ENCODE data around the gene LRP1. TPM values are rescaled to one million over a fixed set of nuclear protein-coding genes. Genes with fewer than 3 reads are reported as not detected.

LRP1 gene
- 1.8 TPM for polyA plus RNA-seq (2013)

DNA sequence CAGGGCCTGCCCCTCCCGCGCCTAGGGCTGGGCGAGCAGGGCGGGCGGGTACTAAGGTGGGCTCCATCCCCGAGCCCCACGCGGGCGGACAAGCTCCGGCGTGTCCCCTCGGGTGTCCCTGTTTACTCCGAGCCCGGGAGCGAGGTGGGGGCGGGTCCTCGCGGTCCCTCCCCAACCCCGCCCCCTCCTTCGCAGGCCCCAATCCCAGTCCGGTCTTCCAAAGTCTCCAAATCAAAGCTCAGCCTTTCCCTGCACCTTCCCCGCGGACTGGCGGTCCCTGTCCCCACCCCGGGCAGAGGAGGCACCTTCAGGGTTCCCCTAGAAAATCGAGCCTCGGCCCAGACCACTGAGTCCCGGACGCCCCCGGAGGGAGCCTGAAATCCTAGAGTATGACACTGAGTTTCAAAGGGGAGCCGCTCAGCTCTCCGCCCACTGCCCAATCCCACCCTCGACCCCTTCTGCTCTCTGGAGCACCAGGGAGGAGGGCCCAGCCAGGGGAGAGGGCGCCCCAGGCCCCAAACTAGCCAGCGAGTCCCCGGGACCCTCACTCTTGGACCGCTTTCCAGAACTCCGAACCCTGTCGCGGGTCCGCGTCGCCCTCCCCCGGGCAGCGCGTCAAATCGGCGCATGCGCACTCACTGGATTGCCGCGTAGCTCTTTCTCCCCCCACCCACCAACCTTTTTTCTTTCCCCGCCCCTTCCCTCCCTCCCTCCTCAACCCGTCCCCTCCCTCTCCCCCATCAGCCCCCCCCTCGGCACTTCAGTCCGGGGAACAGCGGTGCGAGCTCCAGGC, at the start of gene LRP1:
Gene LRP1 (plus strand): TSS at position 758 of the 793 bp plus-strand sequence. CDS start 482 bp downstream, outside the sequence.
- no peak within 1 kb of the TSS for H3K27ac ChIP-seq (ENCODE audit: insufficient read depth in 1 of 2, low read depth in 1 of 2, low read length in 2 of 2, poor library complexity in 1 of 2, severe bottlenecking in 2 of 2)
- peaks cover 0 to 23% (median 18%) of the 10 kb centered on the region in 4 experiments for H3K4me1 ChIP-seq (ENCODE audit: control extremely low read depth in 1 of 4, control insufficient read depth in 4 of 4, insufficient read depth in 4 of 4, low read length in 3 of 4)
- ChIA-PET POLR2A (no interaction called here), CTCF (interaction anchor here (0.8 to 19.8 kb wide), 10 partner anchors 9 to 59 kb away, joined by 3 to 399 read pairs (median 4); partner anchors contain the start of gene STAT6)
- WGBS (ENCODE audit: insufficient coverage): 0% methylated on average over 43 of the region's 57 CpGs
- peaks cover 0 to 40% (median 20%) of the 10 kb centered on the region in 5 experiments for H3K27me3 ChIP-seq (replicated peaks in 2 of 5; ENCODE audit: control insufficient read depth in 4 of 5, insufficient read depth in 5 of 5, low read length in 4 of 5)
- H3K36me3 ChIP-seq (ENCODE audit: control insufficient read depth in 4 of 4, insufficient read depth in 4 of 4, low read length in 3 of 4): no peaks in the 10 kb centered on the region
- H3K4me3 ChIP-seq (ENCODE audit: control insufficient read depth in 1 of 7, extremely low read depth in 1 of 7, insufficient read depth in 4 of 7, low read depth in 2 of 7, low read length in 6 of 7): peak within 1 kb of the TSS; percentile 32 to 83 (median 64)
- H3K9me3 ChIP-seq (ENCODE audit: control extremely low read depth in 1 of 5, control insufficient read depth in 4 of 5, insufficient read depth in 2 of 5, low read depth in 1 of 5, low read length in 4 of 5): no peaks in the 10 kb centered on the region
- DNase-seq: peak; percentile 51 to 66 (median 60)

- 0% methylated on average over 20 of the region's 39 CpGs for WGBS (ENCODE audit: insufficient coverage)
These were observed 49.5 kb upstream of the LRP1 start, which contains the start of gene NEMP1 for GRCh38 chr12:57078519-57079404. Gene NEMP1 (minus strand): TSS chr12:57078791. CDS start chr12:57078745, 46 bp downstream.

DNA sequence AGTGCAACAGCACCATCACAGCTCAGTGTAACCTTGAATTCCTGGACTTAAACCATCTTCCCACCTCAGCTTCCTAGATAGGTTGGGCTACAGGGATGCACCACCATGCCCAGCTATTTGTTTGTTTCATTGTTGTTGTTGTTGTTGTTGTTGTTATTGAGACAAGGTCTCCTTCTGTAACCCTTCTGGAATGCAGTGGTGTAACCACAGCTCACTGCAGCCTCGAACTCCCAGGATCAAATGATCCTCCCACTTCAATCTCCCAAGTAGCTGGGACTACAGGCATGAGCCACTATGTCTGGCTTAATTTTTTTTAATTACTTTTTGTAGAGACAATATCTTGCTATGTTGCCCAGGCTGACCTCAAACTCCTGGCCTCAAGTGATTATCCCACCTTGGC, 48.5 kb upstream of the LRP1 start:
- Histone ChIP-seq H3K4me1 (ENCODE audit: control extremely low read depth in 1 of 4, control insufficient read depth in 4 of 4, insufficient read depth in 4 of 4, low read length in 3 of 4) (peaks cover 7 to 27% (median 22%) of the 10 kb centered on the region in 4 experiments), H3K27ac (ENCODE audit: insufficient read depth in 1 of 2, low read depth in 1 of 2, low read length in 2 of 2, poor library complexity in 1 of 2, severe bottlenecking in 2 of 2) (peak overlapping the region in 1 of 2 experiments; percentile 85), H3K27me3 (replicated peaks in 2 of 5; ENCODE audit: control insufficient read depth in 4 of 5, insufficient read depth in 5 of 5, low read length in 4 of 5) (no peaks in the 10 kb centered on the region), H3K9me3 (ENCODE audit: control extremely low read depth in 1 of 5, control insufficient read depth in 4 of 5, insufficient read depth in 2 of 5, low read depth in 1 of 5, low read length in 4 of 5) (no peaks in the 10 kb centered on the region), H3K36me3 (ENCODE audit: control insufficient read depth in 4 of 4, insufficient read depth in 4 of 4, low read length in 3 of 4) (peaks cover 0 to 2% (median under 1%) of the 10 kb centered on the region in 4 experiments), H3K4me3 (ENCODE audit: control insufficient read depth in 1 of 7, extremely low read depth in 1 of 7, insufficient read depth in 4 of 7, low read depth in 2 of 7, low read length in 6 of 7) (peak overlapping the region in 3 of 7 experiments; percentile 50 to 56 (median 53))
- ChIA-PET POLR2A (interaction anchor here (0.6 to 4.8 kb wide), 3 partner anchors 9 to 443 kb away, joined by 3 to 45 read pairs (median 15); partner anchors contain the start of genes NAB2 and STAT6), CTCF (interaction anchor here (2.2 to 29.8 kb wide), 4 partner anchors 9 to 44 kb away, joined by 9 to 835 read pairs (median 24); partner anchors contain the start of genes NAB2 and STAT6)
- no peak for DNase-seq
- WGBS (ENCODE audit: insufficient coverage): no CpG with 5 or more reads among the region's 1 CpG

More at GRCh38 chr12:57078519-57079404, 49.5 kb upstream of the LRP1 start, which contains the start of gene NEMP1:
- peak; percentile 100 for DNase-seq
- Histone ChIP-seq H3K4me3 (ENCODE audit: control insufficient read depth in 1 of 7, extremely low read depth in 1 of 7, insufficient read depth in 4 of 7, low read depth in 2 of 7, low read length in 6 of 7) (peak within 1 kb of the TSS; percentile 41 to 96 (median 92)), H3K27ac (ENCODE audit: insufficient read depth in 1 of 2, low read depth in 1 of 2, low read length in 2 of 2, poor library complexity in 1 of 2, severe bottlenecking in 2 of 2) (peak within 1 kb of the TSS; percentile 70 to 90), H3K27me3 (replicated peaks in 2 of 5; ENCODE audit: control insufficient read depth in 4 of 5, insufficient read depth in 5 of 5, low read length in 4 of 5) (no peaks in the 10 kb centered on the region), H3K4me1 (ENCODE audit: control extremely low read depth in 1 of 4, control insufficient read depth in 4 of 4, insufficient read depth in 4 of 4, low read length in 3 of 4) (peaks cover 7 to 27% (median 22%) of the 10 kb centered on the region in 4 experiments), H3K36me3 (ENCODE audit: control insufficient read depth in 4 of 4, insufficient read depth in 4 of 4, low read length in 3 of 4) (peaks cover 0 to 2% (median 0%) of the 10 kb centered on the region in 4 experiments), H3K9me3 (ENCODE audit: control extremely low read depth in 1 of 5, control insufficient read depth in 4 of 5, insufficient read depth in 2 of 5, low read depth in 1 of 5, low read length in 4 of 5) (no peaks in the 10 kb centered on the region)
- CTCF ChIA-PET: interaction anchor here (1.2 to 29.8 kb wide), 6 partner anchors 8 to 77 kb away, joined by 3 to 835 read pairs (median 10); partner anchors contain the start of genes NAB2 and STAT6
- POLR2A ChIA-PET: interaction anchor here (0.6 to 4.8 kb wide), 5 partner anchors 10 to 442 kb away, joined by 3 to 45 read pairs (median 5); partner anchors contain the start of genes NAB2 and STAT6

- whole genome bisulfite sequencing (ENCODE audit: insufficient coverage): no CpG with 5 or more reads among the region's 1 CpG
- Histone ChIP-seq H3K27ac (ENCODE audit: insufficient read depth in 1 of 2, low read depth in 1 of 2, low read length in 2 of 2, poor library complexity in 1 of 2, severe bottlenecking in 2 of 2) (peak overlapping the region in 1 of 2 experiments; percentile 85), H3K27me3 (replicated peaks in 2 of 5; ENCODE audit: control insufficient read depth in 4 of 5, insufficient read depth in 5 of 5, low read length in 4 of 5) (no peaks in the 10 kb centered on the region), H3K4me1 (ENCODE audit: control extremely low read depth in 1 of 4, control insufficient read depth in 4 of 4, insufficient read depth in 4 of 4, low read length in 3 of 4) (peaks cover 7 to 31% (median 25%) of the 10 kb centered on the region in 4 experiments), H3K36me3 (ENCODE audit: control insufficient read depth in 4 of 4, insufficient read depth in 4 of 4, low read length in 3 of 4) (peaks cover 0 to 2% (median under 1%) of the 10 kb centered on the region in 4 experiments), H3K9me3 (ENCODE audit: control extremely low read depth in 1 of 5, control insufficient read depth in 4 of 5, insufficient read depth in 2 of 5, low read depth in 1 of 5, low read length in 4 of 5) (no peaks in the 10 kb centered on the region), H3K4me3 (ENCODE audit: control insufficient read depth in 1 of 7, extremely low read depth in 1 of 7, insufficient read depth in 4 of 7, low read depth in 2 of 7, low read length in 6 of 7) (no peak overlapping the region)
- POLR2A ChIA-PET: interaction anchor here (3.0 kb wide), 1 partner anchor 31 kb away, joined by 15 read pairs; the partner anchor contains the start of gene STAT6
- DNase-seq: no peak
- CTCF ChIA-PET: interaction anchor here (0.6 to 29.8 kb wide), 4 partner anchors 12 to 89 kb away, joined by 3 to 835 read pairs (median 20); partner anchors contain the start of genes NAB2 and STAT6
These were observed 47.4 kb upstream of the LRP1 start for GRCh38 chr12:57080855-57081254.

- CTCF ChIA-PET: interaction anchor here (1.7 to 29.8 kb wide), 4 partner anchors 12 to 26 kb away, joined by 5 to 835 read pairs (median 426); partner anchors contain the start of genes NAB2, NEMP1 and STAT6
- POLR2A ChIA-PET: interaction anchor here (5.1 kb wide), 1 partner anchor 8 kb away, joined by 45 read pairs; the partner anchor contains the start of gene NEMP1
- peak in 2 of 3 donors; percentile 27 to 39 for DNase-seq
These were observed 42.2 kb upstream of the LRP1 start for GRCh38 chr12:57085999-57086492.

More at GRCh38 chr12:57085999-57086492, 42.2 kb upstream of the LRP1 start:
- 9% methylated on average over 10 of the region's 12 CpGs for WGBS (ENCODE audit: insufficient coverage)
- Histone ChIP-seq H3K4me1 (ENCODE audit: control extremely low read depth in 1 of 4, control insufficient read depth in 4 of 4, insufficient read depth in 4 of 4, low read length in 3 of 4) (peaks cover 3 to 40% (median 34%) of the 10 kb centered on the region in 4 experiments), H3K27me3 (replicated peaks in 2 of 5; ENCODE audit: control insufficient read depth in 4 of 5, insufficient read depth in 5 of 5, low read length in 4 of 5) (no peaks in the 10 kb centered on the region), H3K36me3 (ENCODE audit: control insufficient read depth in 4 of 4, insufficient read depth in 4 of 4, low read length in 3 of 4) (peaks cover 0 to 5% (median 2%) of the 10 kb centered on the region in 4 experiments), H3K27ac (ENCODE audit: insufficient read depth in 1 of 2, low read depth in 1 of 2, low read length in 2 of 2, poor library complexity in 1 of 2, severe bottlenecking in 2 of 2) (peak overlapping the region; percentile 95 to 99), H3K4me3 (ENCODE audit: control insufficient read depth in 1 of 7, extremely low read depth in 1 of 7, insufficient read depth in 4 of 7, low read depth in 2 of 7, low read length in 6 of 7) (peak overlapping the region; percentile 65 to 97 (median 85)), H3K9me3 (ENCODE audit: control extremely low read depth in 1 of 5, control insufficient read depth in 4 of 5, insufficient read depth in 2 of 5, low read depth in 1 of 5, low read length in 4 of 5) (no peaks in the 10 kb centered on the region)
